SKM-1 (cell line): Measurements from ENCODE around the gene CFAP90.

Experiments
- DNase-seq: peaks from one replicate; lab custom pipeline; 2025; ENCODE audit not compliant: unreplicated experiment; lab: John Stamatoyannopoulos, UW

The CFAP90 gene

GRCh38 chr5:7781899-7782298, 69.0 kb downstream of the CFAP90 start:
- DNase-seq: no peak
